ENCODE data around the gene UBAC1. TPM values are rescaled to one million over a fixed set of nuclear protein-coding genes. Genes with fewer than 3 reads are reported as not detected.

The UBAC1 gene
- polyA plus RNA-seq, 4 donors = 28.4 to 38.1 (median 34.6) TPM

GRCh38 chr9:135887585-135888050 lies 73.6 kb downstream of the UBAC1 start:
- no peak for DNase-seq (ENCODE audit: low read depth in 4 of 4, low spot score in 2 of 4)

- no peak for DNase-seq (ENCODE audit: low read depth in 4 of 4, low spot score in 2 of 4)
These were observed 74.1 kb downstream of the UBAC1 start for GRCh38 chr9:135887021-135887507.

- no peak for DNase-seq (ENCODE audit: low read depth in 4 of 4, low spot score in 2 of 4)
These were observed 74.8 kb downstream of the UBAC1 start for GRCh38 chr9:135886147-135886981.

GRCh38 chr9:135885100-135885853 lies 75.9 kb downstream of the UBAC1 start:
- no peak for DNase-seq (ENCODE audit: low read depth in 4 of 4, low spot score in 2 of 4)

- no peak for DNase-seq (ENCODE audit: low read depth in 4 of 4, low spot score in 2 of 4)
These were observed 76.7 kb downstream of the UBAC1 start for GRCh38 chr9:135884328-135885035.

- no peak for DNase-seq (ENCODE audit: low read depth in 4 of 4, low spot score in 2 of 4)
These were observed 77.6 kb downstream of the UBAC1 start for GRCh38 chr9:135883410-135884089.

Other genes with a start within 250 kb of the UBAC1 start
- 10 to 100 TPM; 21.9 to 28.1 (median 23.9) TPM for gene CAMSAP1, start 53.8 kb downstream of the UBAC1 start, polyA plus RNA-seq (ENCODE audit: insufficient read length in 4 of 4)
- gene NACC2, start 133.9 kb upstream of the UBAC1 start, polyA plus RNA-seq (ENCODE audit: insufficient read length in 4 of 4) = 1 to 10 TPM; 6.9 to 9.9 (median 9.6) TPM
- 10 to 100 TPM; 15.9 to 27.6 (median 20.1) TPM for gene TMEM250, start 157.5 kb upstream of the UBAC1 start, polyA plus RNA-seq (ENCODE audit: insufficient read length in 4 of 4)
- not detected for gene LHX3, start 243.8 kb upstream of the UBAC1 start, polyA plus RNA-seq (ENCODE audit: insufficient read length in 4 of 4)